ENCODE data around the gene LIN7C. TPM values are rescaled to one million over a fixed set of nuclear protein-coding genes. Genes with fewer than 3 reads are reported as not detected.
"Not testable (repeated sequence)": the region's sequence is repeated elsewhere in the genome, so short reads cannot be mapped to it uniquely, and the experiment has no call there.

LIN7C gene
- total RNA-seq, 2 experiments from 2014 or later, result 23.7 to 23.9 TPM

GRCh38 chr11:27525824-27526516, 19.4 kb upstream of the LIN7C start:
- H3K9me3 Mint-ChIP-seq, result no peaks in the 10 kb centered on the region
- H3K27ac Mint-ChIP-seq, result no peak overlapping the region
- no peaks in the 10 kb centered on the region for H3K27me3 Mint-ChIP-seq

DNA sequence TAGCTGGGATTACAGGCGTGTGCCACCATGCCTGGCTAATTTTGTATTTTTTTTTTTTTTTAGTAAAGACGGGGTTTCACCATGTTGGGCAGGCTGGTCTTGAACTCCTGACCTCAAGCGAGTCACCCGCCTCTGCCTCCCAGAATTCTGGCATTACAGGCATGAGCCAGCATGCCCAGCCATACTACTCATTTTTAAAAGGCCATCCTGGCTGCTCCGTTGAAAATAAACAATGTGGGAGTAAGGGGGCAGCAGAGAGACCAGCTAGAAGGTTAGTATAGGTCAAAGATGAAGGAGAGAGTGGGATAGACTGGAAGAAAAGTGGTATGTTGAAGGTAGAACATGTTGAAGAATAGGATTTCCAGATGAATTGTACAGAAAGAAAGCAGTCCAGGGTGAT, 17.6 kb upstream of the LIN7C start:
- H3K27me3 Mint-ChIP-seq, result no peaks in the 10 kb centered on the region
- no peak overlapping the region for H3K4me3 Mint-ChIP-seq
- no peaks in the 10 kb centered on the region for H3K36me3 Mint-ChIP-seq
- H3K27ac Mint-ChIP-seq, result no peak overlapping the region
- POLR2A ChIA-PET, result no interaction called here
- no peak for DNase-seq
- no peaks in the 10 kb centered on the region for H3K4me1 Mint-ChIP-seq
- ATAC-seq (ENCODE audit: low read depth), result no peak
- H3K9me3 Mint-ChIP-seq, result no peaks in the 10 kb centered on the region

More at GRCh38 chr11:27525824-27526516, 19.4 kb upstream of the LIN7C start:
- Mint-ChIP-seq H3K4me1 (no peaks in the 10 kb centered on the region), H3K36me3 (no peaks in the 10 kb centered on the region), H3K4me3 (no peak overlapping the region)
- POLR2A ChIA-PET, result no interaction called here
- DNase-seq, result no peak
- no peak for ATAC-seq (ENCODE audit: low read depth)

DNA sequence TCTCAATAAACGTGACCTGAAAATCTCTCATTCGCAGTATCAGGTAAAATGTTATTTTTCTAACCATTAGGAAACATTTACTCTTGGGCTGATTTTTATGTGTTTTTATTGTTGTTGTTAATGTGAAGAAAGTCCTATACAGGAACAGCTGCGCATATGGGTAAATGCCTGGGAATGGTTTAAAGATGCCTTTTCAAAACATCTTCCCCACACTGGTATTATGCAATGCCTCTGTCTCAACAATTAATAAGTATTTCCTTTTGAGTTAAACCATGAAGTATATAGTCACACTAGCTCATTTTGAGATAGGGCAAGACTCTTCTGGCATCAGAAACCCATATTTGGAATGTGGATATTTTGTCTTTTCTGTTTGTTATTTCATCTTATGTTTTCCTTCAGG, 13.7 kb upstream of the LIN7C start:
- no peaks in the 10 kb centered on the region for H3K36me3 Mint-ChIP-seq
- H3K27me3 Mint-ChIP-seq, result peaks cover 8% of the 10 kb centered on the region
- H3K4me3 Mint-ChIP-seq, result no peak overlapping the region
- no peak for DNase-seq
- no peak overlapping the region for H3K27ac Mint-ChIP-seq
- POLR2A ChIA-PET, result no interaction called here
- H3K9me3 Mint-ChIP-seq, result no peaks in the 10 kb centered on the region
- no peak for ATAC-seq (ENCODE audit: low read depth)
- H3K4me1 Mint-ChIP-seq, result no peaks in the 10 kb centered on the region

DNA sequence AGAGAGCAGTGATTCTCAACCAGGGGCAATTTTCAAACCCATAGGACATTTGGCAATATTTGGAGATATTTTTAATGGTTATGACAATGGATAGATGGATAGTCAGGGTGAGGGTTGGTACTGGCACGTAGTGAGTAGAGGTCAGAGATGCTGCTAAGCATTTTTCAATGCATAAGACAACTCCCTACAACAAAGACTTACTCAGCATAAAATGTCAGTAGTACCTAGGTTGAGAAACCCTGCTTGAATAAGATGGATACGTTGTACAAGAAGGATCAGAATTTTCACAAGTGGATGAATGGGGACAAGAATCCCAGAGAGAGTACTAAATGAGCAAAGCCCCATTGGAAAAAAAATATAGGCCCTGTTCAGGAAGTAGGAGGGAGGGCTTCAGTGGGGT, 11.9 kb upstream of the LIN7C start:
- ATAC-seq (ENCODE audit: low read depth), result no peak
- H3K9me3 Mint-ChIP-seq, result no peaks in the 10 kb centered on the region
- peaks cover 8% of the 10 kb centered on the region for H3K27me3 Mint-ChIP-seq
- H3K4me3 Mint-ChIP-seq, result no peak overlapping the region
- no peak overlapping the region for H3K27ac Mint-ChIP-seq
- H3K36me3 Mint-ChIP-seq, result no peaks in the 10 kb centered on the region
- no peak for DNase-seq
- POLR2A ChIA-PET, result no interaction called here
- H3K4me1 Mint-ChIP-seq, result no peaks in the 10 kb centered on the region

- H3K27ac Mint-ChIP-seq; ATAC-seq (ENCODE audit: low read depth); POLR2A ChIA-PET; H3K4me1 Mint-ChIP-seq; H3K27me3 Mint-ChIP-seq; DNase-seq; H3K36me3 Mint-ChIP-seq; H3K9me3 Mint-ChIP-seq; H3K4me3 Mint-ChIP-seq: not testable (repeated sequence)
These were observed 10.9 kb upstream of the LIN7C start for GRCh38 chr11:27517490-27517889.

GRCh38 chr11:27514558-27514957, 8.0 kb upstream of the LIN7C start:
- H3K4me3 Mint-ChIP-seq, result no peak overlapping the region
- H3K27me3 Mint-ChIP-seq, result peaks cover 8% of the 10 kb centered on the region
- DNase-seq (no peak), ATAC-seq (ENCODE audit: low read depth) (no peak)
- no peaks in the 10 kb centered on the region for H3K9me3 Mint-ChIP-seq
- H3K27ac Mint-ChIP-seq, result no peak overlapping the region
- POLR2A ChIA-PET, result no interaction called here
- H3K36me3 Mint-ChIP-seq, result no peaks in the 10 kb centered on the region
- no peaks in the 10 kb centered on the region for H3K4me1 Mint-ChIP-seq

DNA sequence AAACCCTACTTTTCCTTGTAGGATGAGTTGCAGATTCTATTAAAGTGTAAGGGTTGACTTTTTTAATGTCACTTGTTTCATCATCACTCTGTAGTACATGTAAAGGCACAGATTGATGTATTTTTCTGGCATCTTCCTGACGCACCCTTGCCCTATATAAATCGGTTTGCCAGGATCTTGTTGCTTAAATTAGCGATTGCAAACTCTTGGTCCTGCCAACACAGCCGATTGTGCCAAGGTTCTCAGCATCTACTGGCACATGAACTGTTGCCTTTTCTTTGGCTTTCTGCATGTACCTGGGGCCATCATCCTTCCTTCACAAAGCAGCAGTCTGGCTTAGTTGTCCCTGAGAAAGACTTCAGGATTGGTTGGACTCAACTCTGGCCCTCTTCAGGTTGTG, 7.5 kb upstream of the LIN7C start:
- no peaks in the 10 kb centered on the region for H3K4me1 Mint-ChIP-seq
- H3K27me3 Mint-ChIP-seq, result peaks cover 8% of the 10 kb centered on the region
- no peaks in the 10 kb centered on the region for H3K9me3 Mint-ChIP-seq
- no peak overlapping the region for H3K4me3 Mint-ChIP-seq
- no peak for ATAC-seq (ENCODE audit: low read depth)
- no peak overlapping the region for H3K27ac Mint-ChIP-seq
- POLR2A ChIA-PET, result no interaction called here
- DNase-seq, result no peak
- H3K36me3 Mint-ChIP-seq, result no peaks in the 10 kb centered on the region

- Mint-ChIP-seq H3K27ac (no peak overlapping the region), H3K36me3 (no peaks in the 10 kb centered on the region), H3K9me3 (no peaks in the 10 kb centered on the region), H3K27me3 (peaks cover 8% of the 10 kb centered on the region), H3K4me3 (no peak overlapping the region), H3K4me1 (no peaks in the 10 kb centered on the region)
- DNase-seq (no peak), ATAC-seq (ENCODE audit: low read depth) (no peak)
- POLR2A ChIA-PET, result no interaction called here
These were observed 6.8 kb upstream of the LIN7C start for GRCh38 chr11:27513389-27513788.

DNA sequence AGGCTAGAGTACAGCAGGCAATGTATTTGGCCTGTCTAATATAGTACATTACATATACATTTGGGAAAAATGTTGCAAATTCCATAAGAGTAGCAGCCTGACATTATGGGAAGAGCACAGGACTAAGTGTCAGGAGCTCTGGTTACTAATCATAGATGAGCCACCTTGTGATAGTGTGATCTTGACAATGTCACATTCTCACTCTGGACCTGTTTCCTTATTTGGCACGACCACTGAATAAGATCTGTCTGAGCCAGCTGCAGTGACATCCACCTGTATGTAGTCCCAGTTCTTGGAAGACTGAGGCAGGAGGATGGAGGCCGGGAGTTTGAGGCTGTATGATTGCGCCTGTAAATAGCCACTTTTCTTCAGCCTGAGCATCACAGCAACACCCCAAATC, 5.7 kb upstream of the LIN7C start:
- ATAC-seq (ENCODE audit: low read depth) (no peak), DNase-seq (no peak)
- H3K36me3 Mint-ChIP-seq, result no peaks in the 10 kb centered on the region
- H3K4me3 Mint-ChIP-seq, result no peak overlapping the region
- no peaks in the 10 kb centered on the region for H3K27me3 Mint-ChIP-seq
- H3K9me3 Mint-ChIP-seq, result no peaks in the 10 kb centered on the region
- H3K4me1 Mint-ChIP-seq, result peaks cover 7% of the 10 kb centered on the region
- H3K27ac Mint-ChIP-seq, result no peak overlapping the region
- POLR2A ChIA-PET, result no interaction called here

DNA sequence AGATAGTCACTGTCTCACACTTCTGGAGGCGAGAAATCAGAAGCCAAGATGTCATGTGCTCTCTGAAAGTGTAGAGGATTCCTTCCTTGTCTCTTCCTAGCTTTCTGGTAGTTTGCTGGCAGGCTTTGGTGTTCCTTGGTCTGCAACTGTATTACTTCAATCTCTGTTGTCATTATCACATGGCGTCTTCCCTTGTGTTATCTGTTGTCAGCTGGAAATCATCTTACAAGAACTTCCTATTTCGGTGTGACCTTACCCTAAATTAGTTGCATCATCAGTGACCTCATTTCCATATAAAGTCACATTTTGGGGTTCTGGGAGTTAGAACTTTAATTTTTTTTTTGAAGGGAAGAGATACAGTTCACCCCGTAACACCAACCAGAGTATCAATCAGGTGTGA, 3.3 kb upstream of the LIN7C start:
- POLR2A ChIA-PET, result no interaction called here
- Mint-ChIP-seq H3K4me1 (peaks cover 13% of the 10 kb centered on the region), H3K36me3 (no peaks in the 10 kb centered on the region), H3K27me3 (no peaks in the 10 kb centered on the region), H3K9me3 (no peaks in the 10 kb centered on the region), H3K4me3 (no peak overlapping the region), H3K27ac (no peak overlapping the region)
- no peak for ATAC-seq (ENCODE audit: low read depth)
- DNase-seq, result no peak

DNA sequence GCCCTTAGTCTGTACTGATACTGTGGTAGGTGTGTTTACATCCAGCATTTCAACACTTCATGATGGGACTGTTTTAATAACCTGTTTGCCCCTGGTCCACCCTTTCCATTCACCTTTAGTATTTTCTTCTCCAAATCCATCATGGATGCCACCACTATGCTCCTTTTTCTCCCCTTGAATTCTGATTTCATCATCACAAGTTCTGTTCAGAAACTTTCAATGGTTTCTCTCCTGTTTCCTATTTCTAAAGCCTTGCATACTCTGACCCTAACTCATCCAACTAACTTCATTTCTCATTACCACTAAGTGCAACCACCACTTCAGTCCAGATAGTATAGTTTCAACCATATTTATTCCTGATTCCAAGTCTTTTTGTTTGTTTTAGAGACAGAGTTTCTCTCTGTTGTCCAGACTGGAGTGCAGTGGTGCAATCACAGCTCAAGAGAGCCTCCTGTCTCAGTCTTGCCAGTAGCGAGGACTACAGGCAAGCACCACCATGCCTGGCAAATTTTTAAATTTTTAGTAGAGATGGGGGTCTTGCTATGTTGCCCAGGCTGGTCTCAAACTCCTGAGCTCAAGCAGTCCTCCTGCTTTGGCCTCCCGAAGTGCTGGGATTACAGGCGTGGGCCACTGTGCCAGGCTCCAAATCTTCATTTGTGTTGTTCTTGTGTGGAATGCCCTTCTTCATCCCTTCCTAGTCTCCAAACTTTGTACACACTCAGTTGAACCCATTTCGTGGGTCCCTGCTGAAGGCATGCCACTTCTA, 1.2 kb upstream of the LIN7C start:
- DNase-seq, result no peak
- POLR2A ChIA-PET, result no interaction called here
- H3K36me3 Mint-ChIP-seq, result peaks cover 5% of the 10 kb centered on the region
- ATAC-seq (ENCODE audit: low read depth), result no peak
- peak overlapping the region; percentile 99 for H3K4me3 Mint-ChIP-seq
- peaks cover 19% of the 10 kb centered on the region for H3K4me1 Mint-ChIP-seq
- H3K27ac Mint-ChIP-seq, result peak overlapping the region; percentile 99
- no peaks in the 10 kb centered on the region for H3K9me3 Mint-ChIP-seq
- H3K27me3 Mint-ChIP-seq, result no peaks in the 10 kb centered on the region

DNA sequence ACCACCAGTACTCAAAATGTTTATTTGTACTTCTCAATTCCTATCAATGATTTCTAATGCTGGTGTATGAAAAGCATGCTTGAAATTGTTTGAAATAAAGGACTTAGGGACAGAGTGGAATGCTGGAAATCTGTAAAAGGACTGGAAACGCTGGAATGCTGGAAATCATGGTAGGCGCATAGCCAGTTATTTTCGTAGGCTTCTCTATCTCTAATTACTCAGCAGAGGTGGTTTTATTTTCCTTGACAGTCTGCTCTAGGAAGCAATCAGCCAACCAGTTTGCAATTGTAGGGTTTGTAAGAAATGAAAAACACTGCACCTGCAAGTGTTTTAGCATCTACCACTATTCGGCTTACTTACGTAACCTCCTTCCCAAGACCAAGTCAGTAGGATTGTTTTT, 788 bp downstream of the LIN7C start:
- Mint-ChIP-seq H3K27ac (peak overlapping the region; percentile 99), H3K36me3 (peaks cover 11% of the 10 kb centered on the region), H3K27me3 (no peaks in the 10 kb centered on the region), H3K9me3 (no peaks in the 10 kb centered on the region), H3K4me1 (peaks cover 25% of the 10 kb centered on the region), H3K4me3 (peak overlapping the region; percentile 99)
- POLR2A ChIA-PET, result interaction anchor here (1.0 kb wide), 1 partner anchor 10 kb away, joined by 3 read pairs; no protein-coding TSS in a partner anchor
- DNase-seq, result no peak
- ATAC-seq (ENCODE audit: low read depth), result no peak

GRCh38 chr11:27504205-27504604, 2.4 kb downstream of the LIN7C start:
- peaks cover 25% of the 10 kb centered on the region for H3K4me1 Mint-ChIP-seq
- H3K27me3 Mint-ChIP-seq, result no peaks in the 10 kb centered on the region
- peaks cover 12% of the 10 kb centered on the region for H3K36me3 Mint-ChIP-seq
- no peak overlapping the region for H3K4me3 Mint-ChIP-seq
- ATAC-seq (ENCODE audit: low read depth) (no peak), DNase-seq (no peak)
- no peak overlapping the region for H3K27ac Mint-ChIP-seq
- POLR2A ChIA-PET, result no interaction called here
- H3K9me3 Mint-ChIP-seq, result no peaks in the 10 kb centered on the region

GRCh38 chr11:27501100-27501499, 5.5 kb downstream of the LIN7C start:
- H3K4me1 Mint-ChIP-seq, result peaks cover 19% of the 10 kb centered on the region
- H3K27me3 Mint-ChIP-seq, result no peaks in the 10 kb centered on the region
- DNase-seq (no peak), ATAC-seq (ENCODE audit: low read depth) (no peak)
- no peaks in the 10 kb centered on the region for H3K9me3 Mint-ChIP-seq
- H3K4me3 Mint-ChIP-seq, result no peak overlapping the region
- H3K27ac Mint-ChIP-seq, result no peak overlapping the region
- POLR2A ChIA-PET, result no interaction called here
- H3K36me3 Mint-ChIP-seq, result peaks cover 13% of the 10 kb centered on the region

All from activated naive CD8-positive, alpha-beta T cell treated with anti-CD3 and anti-CD28 coated beads, Interleukin-2, amount 10 ng/mL, durations not matched to agents 7 days and 5 days (primary cell).